SU-DHL-6 (cell line): Measurements from ENCODE around the gene CLTA.

Experiments used
- H2AFZ ChIP-seq: fragments of 200-600 bp; sonication (generic); 2 replicates; pipeline ENCODE4 v1.6.1; 2014; ENCODE audit warnings: low read depth, mild to moderate bottlenecking, moderate library complexity, mixed read lengths, antibody characterized with exemption, low read length; ENCODE audit not compliant: severe bottlenecking
- H3F3A ChIP-seq: fragments of 200-600 bp; shearing (Covaris generic); 2 replicates; pipeline ENCODE4 v1.6.0; 2016; ENCODE audit warnings: antibody characterized with exemption, mild to moderate bottlenecking; ENCODE audit not compliant: insufficient read depth
- H3K27ac ChIP-seq: fragments of 200-600 bp; sonication (generic); 2 replicates; pipeline ENCODE4 v1.5.1; 2016; ENCODE audit warnings: low read depth, mild to moderate bottlenecking, low read length, moderate library complexity, mixed read lengths
- H3K27me3 ChIP-seq: fragments of 200-600 bp; sonication (generic), shearing (Covaris generic); 2 replicates; pipeline ENCODE4 v1.6.0; 2014; ENCODE audit warnings: mild to moderate bottlenecking, low read length
- H3K36me3 ChIP-seq: fragments of 200-600 bp; sonication (generic); 2 replicates; pipeline ENCODE4 v1.6.1; 2014; ENCODE audit warnings: mild to moderate bottlenecking, low read length, mixed read lengths
- H3K4me2 ChIP-seq: fragments of 300-600, 200-600 bp; shearing (Covaris generic), sonication (generic); 2 replicates; pipeline ENCODE4 v1.6.0; 2014; ENCODE audit warnings: low read length, low read depth, mild to moderate bottlenecking; ENCODE audit not compliant: poor library complexity, severe bottlenecking
- H3K4me3 ChIP-seq: fragments of 200-600 bp; sonication (generic); 2 replicates; pipeline ENCODE4 v1.5.1; 2014; ENCODE audit warnings: antibody characterized with exemption, low read length, mild to moderate bottlenecking, mixed read lengths; ENCODE audit not compliant: insufficient read depth, poor library complexity, severe bottlenecking
- H3K79me2 ChIP-seq: fragments of 200-600 bp; sonication (generic); 2 replicates; pipeline ENCODE4 v1.6.1; 2014; ENCODE audit warnings: mild to moderate bottlenecking, low read length, moderate library complexity; ENCODE audit not compliant: insufficient read depth
- H3K9ac ChIP-seq: fragments of 200-600 bp; sonication (generic); 2 replicates; pipeline ENCODE4 v1.7.0; 2014; ENCODE audit warnings: mild to moderate bottlenecking, low read length
- H3K9me2 ChIP-seq: fragments of 200-600 bp; sonication (generic); replicated peaks from 2 replicates; pipeline ENCODE4 v1.6.1; 2014; ENCODE audit warnings: low read length; ENCODE audit not compliant: insufficient read depth
- H3K9me3 ChIP-seq: fragments of 200-600 bp; sonication (generic); 2 replicates; pipeline ENCODE4 v1.6.1; 2014; ENCODE audit warnings: low read length, mixed read lengths; ENCODE audit not compliant: insufficient read depth
- H4K20me1 ChIP-seq: fragments of 200-600 bp; sonication (generic); 2 replicates; pipeline ENCODE4 v1.6.1; 2014; ENCODE audit warnings: low read depth, mild to moderate bottlenecking, antibody characterized with exemption, low read length, moderate library complexity, mixed read lengths
- EZH2phosphoT487 ChIP-seq: fragments of 200-600 bp; sonication (generic), shearing (Covaris generic); conservative IDR thresholded peaks from 2 replicates; pipeline ENCODE4 v1.6.1; 2018; ENCODE audit warnings: mild to moderate bottlenecking, antibody characterized with exemption, low read length, moderate library complexity, mixed read lengths
- TF ChIP-seq, protein P1 (sequence below): fragments of 200-600 bp; sonication (generic); IDR thresholded peaks from one replicate; pipeline ENCODE4 v1.5.1; 2017; ENCODE audit warnings: antibody characterized with exemption, mild to moderate bottlenecking, low read length, moderate library complexity; ENCODE audit not compliant: insufficient read depth, poor library complexity, severe bottlenecking

Gene CLTA

DNA sequence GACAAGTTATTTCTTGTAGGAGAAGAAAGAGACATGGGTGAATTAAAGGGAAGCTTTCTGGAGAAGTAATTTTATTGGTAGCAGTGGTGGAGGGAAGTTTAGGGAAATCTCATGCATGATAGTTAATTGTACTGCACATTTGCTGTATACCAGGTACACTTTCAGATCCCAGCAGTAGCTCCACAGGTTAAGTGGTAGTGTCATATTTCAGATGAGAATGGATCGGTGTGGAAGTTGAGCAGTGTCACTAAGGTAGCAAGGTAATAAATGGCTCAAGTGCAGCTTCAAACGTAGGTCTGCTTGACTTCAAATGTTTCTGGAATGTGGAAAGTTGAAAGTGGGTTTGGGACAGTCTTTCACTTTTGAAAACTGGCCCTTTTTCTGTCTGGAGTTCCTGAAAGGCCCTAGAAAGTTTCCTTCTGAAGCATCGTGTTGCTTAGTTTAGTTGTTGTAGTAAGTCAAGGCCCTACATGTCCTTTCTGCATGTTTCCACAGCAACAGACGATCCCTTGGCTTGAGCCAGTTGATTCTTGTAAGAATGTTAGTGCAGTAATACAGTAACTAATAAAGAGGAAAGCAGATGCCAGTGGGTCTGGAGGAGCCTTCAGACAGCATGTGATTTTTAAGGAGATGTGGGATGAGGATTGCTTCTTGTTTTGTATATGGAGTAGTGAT, 3.7 kb downstream of the CLTA start:
- TF ChIP-seq, protein P1, sequence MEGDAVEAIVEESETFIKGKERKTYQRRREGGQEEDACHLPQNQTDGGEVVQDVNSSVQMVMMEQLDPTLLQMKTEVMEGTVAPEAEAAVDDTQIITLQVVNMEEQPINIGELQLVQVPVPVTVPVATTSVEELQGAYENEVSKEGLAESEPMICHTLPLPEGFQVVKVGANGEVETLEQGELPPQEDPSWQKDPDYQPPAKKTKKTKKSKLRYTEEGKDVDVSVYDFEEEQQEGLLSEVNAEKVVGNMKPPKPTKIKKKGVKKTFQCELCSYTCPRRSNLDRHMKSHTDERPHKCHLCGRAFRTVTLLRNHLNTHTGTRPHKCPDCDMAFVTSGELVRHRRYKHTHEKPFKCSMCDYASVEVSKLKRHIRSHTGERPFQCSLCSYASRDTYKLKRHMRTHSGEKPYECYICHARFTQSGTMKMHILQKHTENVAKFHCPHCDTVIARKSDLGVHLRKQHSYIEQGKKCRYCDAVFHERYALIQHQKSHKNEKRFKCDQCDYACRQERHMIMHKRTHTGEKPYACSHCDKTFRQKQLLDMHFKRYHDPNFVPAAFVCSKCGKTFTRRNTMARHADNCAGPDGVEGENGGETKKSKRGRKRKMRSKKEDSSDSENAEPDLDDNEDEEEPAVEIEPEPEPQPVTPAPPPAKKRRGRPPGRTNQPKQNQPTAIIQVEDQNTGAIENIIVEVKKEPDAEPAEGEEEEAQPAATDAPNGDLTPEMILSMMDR, result no peak
- no peak for TF ChIP-seq EZH2phosphoT487
- H3K27ac ChIP-seq, result no peak overlapping the region
- no peaks in the 10 kb centered on the region; the same call in 1 of the 2 replicates for H3F3A ChIP-seq
- H3K9ac ChIP-seq, result no peak overlapping the region
- H3K4me3 ChIP-seq, result no peak overlapping the region
- no peak overlapping the region for H2AFZ ChIP-seq
- no peaks in the 10 kb centered on the region for H3K9me3 ChIP-seq
- no peaks in the 10 kb centered on the region for H3K27me3 ChIP-seq
- peaks cover 69% of the 10 kb centered on the region for H3K79me2 ChIP-seq
- H3K4me2 ChIP-seq, result no peak overlapping the region
- no peaks in the 10 kb centered on the region for H3K9me2 ChIP-seq
- peaks cover 43% of the 10 kb centered on the region for H4K20me1 ChIP-seq
- H3K36me3 ChIP-seq, result peaks cover 13% of the 10 kb centered on the region; the same call in 1 of the 2 replicates

DNA sequence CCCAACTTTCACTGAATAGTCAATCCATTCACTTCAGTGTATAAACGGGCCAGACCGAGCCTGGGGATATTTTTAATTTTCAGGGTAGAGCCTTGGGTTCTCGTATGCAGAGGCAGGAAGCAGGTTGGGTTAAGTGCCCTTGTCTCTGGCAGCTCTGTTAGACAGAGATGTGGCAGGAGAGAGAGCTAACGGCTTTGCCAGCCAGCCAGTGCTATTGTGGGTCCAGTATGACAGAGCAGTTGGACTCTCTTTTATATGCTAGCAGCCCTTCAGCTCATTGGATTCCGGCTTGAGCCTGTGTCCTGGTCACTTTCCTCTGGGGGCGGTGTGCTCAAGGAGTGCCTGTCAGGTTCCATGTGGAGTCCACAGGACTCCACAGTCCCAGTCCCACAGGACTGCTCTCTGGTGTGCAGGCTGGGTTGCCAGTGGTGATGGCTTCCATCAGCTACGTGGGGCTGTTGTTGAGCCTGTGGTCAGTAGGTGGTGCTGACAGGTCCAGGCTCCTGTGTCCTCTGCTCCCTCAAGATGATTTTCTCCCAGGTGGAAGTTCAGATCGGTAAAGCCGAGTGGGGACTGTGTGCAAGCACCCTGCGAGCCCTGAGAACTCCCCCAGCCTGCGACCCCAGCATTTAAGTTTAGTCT, 14.3 kb downstream of the CLTA start:
- Histone ChIP-seq H3K27ac (no peak overlapping the region), H2AFZ (no peak overlapping the region), H3K4me3 (no peak overlapping the region), H3K9me2 (no peaks in the 10 kb centered on the region), H3F3A (no peaks in the 10 kb centered on the region; the same call in 1 of the 2 replicates), H3K9ac (no peak overlapping the region), H4K20me1 (peaks cover 17% of the 10 kb centered on the region), H3K36me3 (peaks cover 65% of the 10 kb centered on the region), H3K79me2 (peaks cover 65% of the 10 kb centered on the region), H3K27me3 (no peaks in the 10 kb centered on the region), H3K9me3 (no peaks in the 10 kb centered on the region), H3K4me2 (no peak overlapping the region)
- TF ChIP-seq, protein P1, result no peak

DNA sequence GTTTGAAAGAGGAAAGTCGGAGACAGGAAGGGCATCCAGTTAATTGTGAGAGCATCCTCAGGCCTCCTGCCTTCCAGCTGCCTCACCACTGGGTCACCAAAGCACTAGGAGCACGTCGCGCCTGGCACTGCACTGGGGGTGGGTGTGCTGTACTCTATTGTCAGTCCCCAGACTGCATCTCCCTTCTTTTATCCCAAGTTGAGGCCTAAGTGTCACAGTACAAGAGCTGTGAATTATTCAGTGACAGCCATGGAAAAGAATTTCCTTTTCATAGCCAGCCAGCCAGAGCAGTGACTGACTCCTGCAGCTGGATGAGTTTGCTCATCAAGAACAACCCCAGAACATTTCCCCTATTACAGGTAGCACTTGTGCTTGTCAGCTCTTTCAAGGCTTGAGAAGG, 16.3 kb downstream of the CLTA start:
- H3K9ac ChIP-seq, result no peak overlapping the region
- H3K79me2 ChIP-seq, result peaks cover 76% of the 10 kb centered on the region
- H3F3A ChIP-seq, result peaks cover 3% of the 10 kb centered on the region; the same call in 1 of the 2 replicates
- H4K20me1 ChIP-seq, result peaks cover 21% of the 10 kb centered on the region; the same call in 1 of the 2 replicates
- no peak for TF ChIP-seq EZH2phosphoT487
- TF ChIP-seq, protein P1, result no peak
- no peaks in the 10 kb centered on the region for H3K9me3 ChIP-seq
- H3K27me3 ChIP-seq, result no peaks in the 10 kb centered on the region
- H3K4me3 ChIP-seq, result no peak overlapping the region
- H3K4me2 ChIP-seq, result no peak overlapping the region
- no peaks in the 10 kb centered on the region for H3K9me2 ChIP-seq
- H3K27ac ChIP-seq, result no peak overlapping the region
- H2AFZ ChIP-seq, result no peak overlapping the region
- H3K36me3 ChIP-seq, result peaks cover 64% of the 10 kb centered on the region
